Effector memory CD8-positive, alpha-beta T cell (primary cell): Measurements from ENCODE around the gene COPB2.
A peak's percentile ranks its signal among the peaks of the same experiment; 100 is the strongest.
"Not testable (repeated sequence)": the region's sequence is repeated elsewhere in the genome, so short reads cannot be mapped to it uniquely, and the experiment has no call there.

Experiments
- ATAC-seq: fragments of 150-1000 bp; cut with Tn5 transposase; replicated peaks from 2 replicates; pipeline ENCODE4 v1.10.0; 2021; ENCODE audit warnings: mild to moderate bottlenecking, moderate library complexity
- DNase-seq, 3 experiments: peaks; one replicate each; pipeline ENCODE4 v3.0.0; 2021
- H3K27ac Mint-ChIP-seq, 2 donors: one replicate each; pipeline ENCODE4 v1.8.0; 2022; ENCODE audit warnings: mild to moderate bottlenecking in 2 of 2, mixed read lengths in 2 of 2, moderate library complexity in 2 of 2
- H3K27me3 Mint-ChIP-seq, 2 donors: one replicate each; pipeline ENCODE4 v1.8.0; 2022; ENCODE audit warnings: mixed read lengths in 2 of 2
- H3K36me3 Mint-ChIP-seq: one replicate; pipeline ENCODE4 v1.8.0; 2022; ENCODE audit warnings: mild to moderate bottlenecking, moderate library complexity, mixed read lengths; ENCODE audit not compliant: insufficient read depth
- H3K4me1 Mint-ChIP-seq, 2 donors: one replicate each; pipeline ENCODE4 v1.8.0; 2022; ENCODE audit warnings: low read depth in 2 of 2, mixed read lengths in 2 of 2
- H3K4me3 Mint-ChIP-seq, 2 donors: one replicate each; pipeline ENCODE4 v1.8.0; 2022; ENCODE audit warnings: mild to moderate bottlenecking in 2 of 2, mixed read lengths in 2 of 2, moderate library complexity in 2 of 2
- H3K9me3 Mint-ChIP-seq, 2 donors: one replicate each; pipeline ENCODE4 v1.8.0; 2022; ENCODE audit warnings: mixed read lengths in 2 of 2

Gene COPB2

DNA sequence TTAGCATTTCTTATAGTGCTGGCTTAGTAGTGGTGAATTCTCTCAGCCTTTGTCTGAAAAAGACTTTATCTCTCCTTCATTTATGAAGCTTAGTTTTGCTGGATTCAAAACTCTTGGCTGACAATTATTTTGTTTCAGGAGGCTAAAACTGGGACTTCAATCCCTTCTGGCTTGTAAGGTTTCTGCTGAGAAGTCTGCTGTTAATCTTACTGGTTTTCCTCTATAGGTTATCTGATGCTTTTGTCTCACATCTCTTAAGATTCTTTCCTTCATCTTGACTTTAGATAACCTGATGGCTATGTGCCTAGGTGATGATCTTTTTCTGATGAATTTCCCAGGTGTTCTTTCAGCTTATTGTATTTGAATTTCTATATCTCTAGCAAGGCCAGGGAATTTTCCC lies 23.4 kb upstream of the COPB2 start:
- H3K27me3 Mint-ChIP-seq, H3K36me3 Mint-ChIP-seq, H3K4me1 Mint-ChIP-seq, H3K4me3 Mint-ChIP-seq, H3K27ac Mint-ChIP-seq, DNase-seq, ATAC-seq: not testable (repeated sequence)
- H3K9me3 Mint-ChIP-seq: peaks cover 11 to 58% of the 10 kb centered on the region in 2 donors

DNA sequence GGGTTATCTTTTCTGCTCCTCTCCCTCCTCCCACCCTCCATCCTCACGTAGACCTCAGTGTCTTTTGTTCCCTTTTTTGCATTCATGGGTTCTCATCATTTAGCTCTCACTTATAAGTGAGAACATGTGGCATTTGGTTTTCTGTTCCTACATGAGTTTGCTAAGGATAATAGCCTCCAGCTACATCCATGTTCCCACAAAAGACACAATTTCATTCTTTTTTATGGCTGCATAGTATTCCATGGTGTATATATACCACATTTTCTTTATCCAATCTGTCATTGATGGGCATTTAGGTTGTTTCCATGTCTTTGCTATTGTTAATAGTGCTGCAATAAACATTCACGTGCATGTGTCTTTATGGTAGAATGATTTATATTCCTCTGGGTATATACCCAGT lies 11.7 kb upstream of the COPB2 start:
- H3K27ac Mint-ChIP-seq, DNase-seq, H3K9me3 Mint-ChIP-seq, H3K4me1 Mint-ChIP-seq, H3K36me3 Mint-ChIP-seq, ATAC-seq, H3K4me3 Mint-ChIP-seq: not testable (repeated sequence)
- H3K27me3 Mint-ChIP-seq: peaks cover 0 to 15% of the 10 kb centered on the region in 2 donors

DNA sequence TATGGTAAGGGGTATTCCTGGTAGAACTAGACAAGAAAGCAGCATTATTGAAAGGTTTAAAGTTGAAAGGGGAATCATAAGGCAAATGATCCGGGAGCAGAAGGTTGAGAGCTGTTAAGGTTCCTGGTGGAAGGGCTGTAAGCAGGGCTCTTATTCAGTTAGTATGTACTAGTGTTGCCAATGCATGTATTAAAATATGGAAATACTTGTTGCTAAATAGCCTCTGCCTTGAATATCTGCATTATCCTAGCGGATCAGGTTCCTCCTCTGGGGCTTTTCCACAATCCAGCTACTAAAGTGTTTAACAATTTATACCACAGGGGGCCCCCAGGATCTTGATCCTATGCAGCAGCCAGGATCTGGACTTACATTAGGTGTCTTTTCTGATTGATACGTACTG lies 7.3 kb upstream of the COPB2 start:
- Mint-ChIP-seq H3K36me3 (no peaks in the 10 kb centered on the region), H3K4me3 (no peak overlapping the region), H3K27ac (no peak overlapping the region), H3K9me3 (no peaks in the 10 kb centered on the region), H3K27me3 (no peaks in the 10 kb centered on the region), H3K4me1 (no peaks in the 10 kb centered on the region)
- DNase-seq (no peak), ATAC-seq (no peak)

DNA sequence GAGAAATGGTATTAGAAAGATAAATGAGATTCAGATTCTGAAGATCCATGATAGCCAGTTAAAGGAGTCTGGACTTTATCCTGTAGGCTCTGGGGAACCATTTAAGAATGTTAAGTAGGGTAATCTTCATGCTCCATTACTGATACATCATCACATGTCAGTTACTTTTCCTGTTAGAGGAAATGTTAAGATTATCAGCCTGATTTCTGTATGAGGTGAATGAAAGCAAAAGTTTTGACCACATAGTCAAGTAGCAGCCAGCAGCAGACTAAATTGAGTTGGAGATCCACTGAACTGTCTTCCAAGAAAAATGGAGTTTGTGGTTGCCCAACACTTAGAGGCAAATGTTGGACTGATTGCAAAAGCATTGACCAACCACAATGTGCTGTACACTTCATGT lies 4.7 kb upstream of the COPB2 start:
- no peaks in the 10 kb centered on the region for H3K9me3 Mint-ChIP-seq
- peaks cover 16% of the 10 kb centered on the region for H3K36me3 Mint-ChIP-seq
- ATAC-seq: no peak
- no peak for DNase-seq
- H3K4me1 Mint-ChIP-seq: peaks cover 4 to 10% of the 10 kb centered on the region in 2 donors
- no peak overlapping the region for H3K4me3 Mint-ChIP-seq
- no peaks in the 10 kb centered on the region for H3K27me3 Mint-ChIP-seq
- H3K27ac Mint-ChIP-seq: no peak overlapping the region

DNA sequence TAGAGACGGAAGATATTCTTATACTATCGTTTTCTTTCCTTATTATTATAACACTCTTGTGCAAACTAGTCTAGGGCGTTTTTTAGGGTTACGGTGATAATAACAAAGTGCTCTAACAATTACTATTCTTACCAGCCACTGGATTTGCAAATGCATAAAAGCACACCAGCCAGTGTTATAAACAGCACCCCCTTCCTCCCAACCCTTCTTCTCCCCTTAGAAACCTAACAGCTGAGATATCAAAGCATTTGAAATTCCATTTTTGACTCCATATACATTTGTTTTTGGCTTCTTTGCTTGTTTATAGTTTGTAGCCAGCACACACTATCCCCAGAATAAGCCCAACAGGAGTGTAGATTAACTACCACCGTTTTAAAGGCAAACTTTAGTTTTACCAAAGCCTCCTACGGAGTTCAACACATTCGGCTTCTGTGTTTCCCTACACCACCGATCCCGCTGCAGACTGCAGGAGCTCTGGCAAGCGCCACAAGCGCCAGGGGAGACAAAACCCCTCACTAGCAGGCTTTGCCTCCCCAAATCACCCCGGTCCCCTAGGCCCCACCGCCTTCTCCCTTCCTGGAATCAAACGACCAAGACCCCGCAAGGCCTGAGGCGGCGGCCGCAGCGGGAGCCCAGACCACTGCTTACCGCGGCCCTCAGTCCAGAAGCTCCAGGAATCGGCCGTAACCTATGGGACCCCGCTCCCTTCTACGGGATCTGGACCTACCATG lies 461 bp downstream of the COPB2 start:
- H3K4me3 Mint-ChIP-seq: peak overlapping the region; percentile 84 to 91
- H3K4me1 Mint-ChIP-seq: peaks cover 17 to 46% of the 10 kb centered on the region in 2 donors
- no peak for DNase-seq
- ATAC-seq: peak; percentile 37
- peak overlapping the region; percentile 98 for H3K27ac Mint-ChIP-seq
- peaks cover 37% of the 10 kb centered on the region for H3K36me3 Mint-ChIP-seq
- no peaks in the 10 kb centered on the region for H3K27me3 Mint-ChIP-seq
- no peaks in the 10 kb centered on the region for H3K9me3 Mint-ChIP-seq

DNA sequence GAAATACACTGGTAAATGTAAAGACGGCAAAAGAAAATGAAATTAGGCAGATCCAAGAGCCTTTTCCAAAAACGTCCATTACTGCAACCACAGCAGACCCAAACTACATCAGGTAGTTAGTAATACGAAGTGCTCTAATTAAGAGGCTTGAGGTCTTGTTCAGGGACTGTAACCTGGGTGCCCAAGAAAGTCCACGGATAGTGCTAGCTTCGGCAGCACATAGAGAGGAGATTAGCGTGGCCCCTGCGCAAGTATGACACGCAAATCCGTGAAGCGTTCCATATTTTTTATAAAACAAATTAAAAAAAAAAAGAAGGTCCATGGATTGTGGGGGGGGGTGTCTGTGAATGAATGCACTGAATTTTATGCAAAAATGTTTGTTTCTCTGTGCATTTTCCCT lies 1.4 kb downstream of the COPB2 start:
- Mint-ChIP-seq H3K4me1 (peaks cover 17 to 46% of the 10 kb centered on the region in 2 donors), H3K9me3 (no peaks in the 10 kb centered on the region), H3K27ac (peak overlapping the region; percentile 13 to 98), H3K27me3 (no peaks in the 10 kb centered on the region), H3K4me3 (peak overlapping the region; percentile 84 to 91), H3K36me3 (peaks cover 41% of the 10 kb centered on the region)
- DNase-seq (no peak), ATAC-seq (no peak)

DNA sequence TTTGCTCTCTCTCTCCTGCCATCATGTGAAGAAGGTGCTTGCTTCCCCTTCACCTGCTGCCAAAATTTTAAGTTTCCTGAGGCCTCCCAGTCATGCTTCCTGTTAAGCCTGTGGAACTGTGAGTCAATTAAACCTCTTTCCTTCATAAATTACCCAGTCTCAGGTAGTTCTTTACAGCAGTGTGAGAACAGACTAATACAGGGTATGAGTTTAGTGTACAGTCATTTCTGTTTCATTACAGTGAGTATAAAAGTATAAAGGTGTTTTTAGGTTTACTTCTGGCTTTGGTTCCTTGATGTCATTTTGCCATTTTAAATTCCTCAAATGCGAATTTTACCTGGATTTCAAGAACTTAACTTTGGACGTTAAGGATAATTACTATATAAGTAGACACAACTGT lies 7.2 kb downstream of the COPB2 start:
- H3K4me1 Mint-ChIP-seq: peaks cover 19 to 47% of the 10 kb centered on the region in 2 donors
- not testable (repeated sequence) for H3K4me3 Mint-ChIP-seq, ATAC-seq, DNase-seq, H3K9me3 Mint-ChIP-seq, H3K27me3 Mint-ChIP-seq
- H3K36me3 Mint-ChIP-seq: peaks cover 66% of the 10 kb centered on the region
- H3K27ac Mint-ChIP-seq: peak overlapping the region in 1 of 2 donors; percentile 32

DNA sequence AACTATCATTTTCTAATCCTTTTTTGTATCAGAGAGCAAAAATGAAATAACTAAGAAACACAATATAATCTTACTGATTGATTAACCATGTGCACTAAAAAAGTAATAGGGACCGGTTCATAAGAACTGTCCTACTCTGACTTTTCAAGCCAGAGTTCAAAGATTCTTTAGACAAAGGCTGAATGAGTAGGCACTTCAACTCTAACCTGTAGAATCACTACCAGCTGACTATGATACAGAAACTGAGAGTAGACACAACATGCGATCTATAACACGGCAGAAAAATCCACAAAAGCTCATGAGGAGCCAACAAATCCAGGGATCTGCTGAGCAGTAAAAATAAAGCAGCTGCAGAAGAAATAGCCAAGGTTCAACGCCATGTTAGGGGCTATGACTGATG lies 8.9 kb downstream of the COPB2 start:
- Mint-ChIP-seq H3K9me3 (no peaks in the 10 kb centered on the region), H3K27ac (peak overlapping the region in 1 of 2 donors; percentile 29), H3K4me1 (peaks cover 12 to 36% of the 10 kb centered on the region in 2 donors), H3K4me3 (no peak overlapping the region), H3K27me3 (no peaks in the 10 kb centered on the region), H3K36me3 (peaks cover 79% of the 10 kb centered on the region)
- ATAC-seq (no peak), DNase-seq (no peak)

DNA sequence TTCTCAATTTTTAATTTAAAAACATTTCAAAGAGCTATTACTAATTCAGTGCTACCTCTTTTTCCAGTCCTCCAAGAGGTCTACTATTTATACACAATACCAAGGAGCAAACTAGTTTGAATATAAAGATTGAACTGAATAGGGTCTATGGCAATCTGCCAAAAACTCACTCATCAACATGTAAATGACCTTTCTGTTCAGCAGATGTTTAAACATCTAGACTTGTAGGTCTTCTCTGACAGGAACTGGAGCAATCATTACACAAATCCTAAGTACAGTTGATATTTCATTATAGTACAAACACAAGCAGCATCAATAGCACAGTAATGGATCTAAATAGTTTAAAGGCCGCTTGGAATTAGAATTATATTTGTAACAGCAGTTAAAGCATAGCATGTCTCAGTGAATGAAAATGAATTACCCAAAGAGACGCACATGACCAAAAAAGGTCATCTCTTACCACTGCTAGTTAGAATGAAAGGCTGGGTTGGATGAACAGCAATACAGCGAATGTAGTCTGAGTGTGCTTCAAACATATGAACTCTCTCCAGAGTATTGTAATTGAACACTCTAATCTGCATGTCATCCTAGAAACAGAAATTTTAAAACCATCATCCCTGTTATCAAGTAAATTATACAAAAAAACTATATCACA lies 10.7 kb downstream of the COPB2 start:
- Mint-ChIP-seq H3K9me3 (no peaks in the 10 kb centered on the region), H3K4me3 (no peak overlapping the region), H3K27me3 (no peaks in the 10 kb centered on the region), H3K27ac (peak overlapping the region in 1 of 2 donors; percentile 67), H3K4me1 (peaks cover 12 to 31% of the 10 kb centered on the region in 2 donors), H3K36me3 (peaks cover 86% of the 10 kb centered on the region)
- no peak for ATAC-seq
- no peak for DNase-seq

DNA sequence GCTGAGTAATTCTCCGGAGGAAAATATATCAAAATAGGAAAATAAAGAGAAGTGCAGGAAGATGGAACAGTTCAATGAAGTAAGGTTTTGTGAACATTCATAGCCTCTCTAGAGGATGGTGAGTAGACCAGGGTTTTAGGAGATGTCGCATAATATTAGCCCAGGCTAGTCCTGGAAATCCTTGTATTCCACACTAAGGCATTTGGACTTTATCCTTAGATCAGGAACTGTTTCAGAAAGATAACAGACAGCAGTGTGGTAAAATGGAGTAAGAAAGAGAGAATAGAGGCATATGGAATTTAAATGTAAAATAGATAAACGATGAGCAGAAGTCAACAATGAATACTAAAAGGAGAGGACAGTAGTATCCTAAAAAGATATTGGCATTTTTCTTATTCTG lies 12.1 kb downstream of the COPB2 start:
- DNase-seq (no peak), ATAC-seq (no peak)
- no peak overlapping the region for H3K4me3 Mint-ChIP-seq
- no peaks in the 10 kb centered on the region for H3K27me3 Mint-ChIP-seq
- H3K36me3 Mint-ChIP-seq: peaks cover 92% of the 10 kb centered on the region
- H3K27ac Mint-ChIP-seq: peak overlapping the region in 1 of 2 donors; percentile 59
- H3K4me1 Mint-ChIP-seq: peaks cover 12 to 28% of the 10 kb centered on the region in 2 donors
- H3K9me3 Mint-ChIP-seq: no peaks in the 10 kb centered on the region

DNA sequence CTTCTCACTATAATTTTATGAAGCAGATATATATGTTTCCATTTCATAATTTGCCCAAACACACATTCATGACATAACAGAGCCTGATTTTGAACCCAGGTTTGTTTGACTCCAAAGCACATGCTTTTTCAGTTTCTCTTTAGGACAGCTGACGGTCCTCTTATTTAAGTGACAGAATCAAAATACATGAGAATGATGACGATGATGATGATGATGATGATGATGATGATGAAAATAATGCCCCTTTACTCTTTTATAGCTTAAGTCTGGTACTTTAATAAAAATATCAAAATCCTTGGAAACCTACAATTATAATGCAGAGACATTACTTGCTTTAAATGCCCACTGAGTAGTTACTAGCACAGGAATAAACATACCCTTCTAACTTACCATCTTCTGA lies 15.3 kb downstream of the COPB2 start:
- Mint-ChIP-seq H3K9me3 (no peaks in the 10 kb centered on the region), H3K4me1 (peaks cover 0 to 8% of the 10 kb centered on the region in 2 donors), H3K4me3 (no peak overlapping the region), H3K27ac (no peak overlapping the region), H3K27me3 (no peaks in the 10 kb centered on the region), H3K36me3 (peaks cover 94% of the 10 kb centered on the region)
- ATAC-seq: no peak
- DNase-seq: no peak

DNA sequence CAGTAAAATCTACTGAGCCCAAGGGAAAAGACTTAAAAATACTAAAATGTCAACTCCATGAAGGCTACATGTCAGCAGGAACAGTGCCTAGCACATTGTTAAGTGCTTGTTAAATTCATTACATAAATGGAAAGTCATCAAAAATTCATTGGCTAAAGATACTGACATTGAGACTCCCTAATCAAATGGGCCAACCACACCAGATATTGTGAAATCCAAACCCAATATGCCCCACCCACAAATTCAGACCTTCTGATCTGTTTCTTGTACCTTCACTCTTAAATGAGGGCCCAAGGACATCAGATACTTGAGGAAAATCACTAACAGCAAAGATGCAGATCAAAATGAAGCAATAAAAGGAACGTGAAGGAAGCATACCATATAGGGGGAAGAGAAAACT lies 24.9 kb downstream of the COPB2 start:
- Mint-ChIP-seq H3K4me3 (no peak overlapping the region), H3K27ac (no peak overlapping the region), H3K4me1 (no peaks in the 10 kb centered on the region), H3K9me3 (no peaks in the 10 kb centered on the region), H3K36me3 (peaks cover 97% of the 10 kb centered on the region), H3K27me3 (no peaks in the 10 kb centered on the region)
- DNase-seq (no peak), ATAC-seq (no peak)

DNA sequence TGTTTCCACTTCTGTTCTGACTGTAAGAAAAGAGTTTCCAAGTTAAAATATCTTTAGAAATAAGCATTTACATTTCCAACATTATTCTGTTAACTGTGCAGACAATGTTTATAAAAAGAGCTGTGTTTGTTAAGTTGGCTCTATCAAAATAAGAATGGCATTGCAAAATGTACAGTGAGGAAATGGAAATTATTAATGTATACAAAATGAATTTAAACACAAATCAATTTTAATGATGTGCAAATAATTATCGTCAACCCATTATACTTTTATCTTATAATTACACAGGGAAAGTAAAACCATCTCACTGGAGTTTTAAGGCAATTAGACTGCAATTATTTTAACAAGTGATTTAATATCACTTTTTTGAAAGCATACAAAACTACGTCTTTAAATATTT lies 28.2 kb downstream of the COPB2 start:
- DNase-seq (no peak), ATAC-seq (no peak)
- Mint-ChIP-seq H3K9me3 (no peaks in the 10 kb centered on the region), H3K27me3 (no peaks in the 10 kb centered on the region), H3K4me1 (peaks cover 0 to 3% of the 10 kb centered on the region in 2 donors), H3K4me3 (no peak overlapping the region), H3K36me3 (peaks cover 94% of the 10 kb centered on the region), H3K27ac (peak overlapping the region in 1 of 2 donors; percentile 77)
